K562 (cell line): ENCODE data around the gene PTPN18. TPM values are rescaled to one million over a fixed set of nuclear protein-coding genes. Genes with fewer than 3 reads are reported as not detected.

Experiments
- ATAC-seq: fragments of 200-7000 bp; cut with Tn5 transposase; 3 replicates; pipeline ENCODE4 v1.9.1; 2020; ENCODE audit warnings: moderate library complexity
- BruUV-seq: library from RNA; stranded (reverse); fragments of 400-500 nt; replicated peaks from 2 replicates; lab custom pipeline; 2021; lab: Mats Ljungman, UMichigan
- CTCF ChIA-PET: fragments of 300-600 bp; formaldehyde crosslinking; extraction: SDS; loops from one replicate; lab custom pipeline; 2021; ENCODE audit warnings: low intra/inter-chr PET ratio; lab: Yijun Ruan, JAX
- POLR2A ChIA-PET: fragments of 300-600, 350-650 bp; sonication (Branson Sonifier 250); formaldehyde crosslinking; extraction: SDS; loops from one replicate; lab custom pipeline; 2021; ENCODE audit warnings: antibody characterized with exemption, inconsistent platforms; lab: Yijun Ruan, JAX
- DNase-seq, 4 experiments: peaks; one replicate each; pipeline versions ENCODE4 v3.0.0 to v3.0.0-alpha.2; 2011 to 2018; ENCODE audit warnings: low spot score in 3 of 4, mixed read lengths in 3 of 4; ENCODE audit errors: extremely low read depth in 1 of 4
- FAIRE-seq: peaks from 2 replicates; lab custom pipeline; 2011; peaks lifted over from hg19 to GRCh38; lab: Jason Lieb, UNC
- H2AFZ ChIP-seq: 2 replicates; pipeline ENCODE4 v1.6.0; 2011; ENCODE audit warnings: low read depth, low read length, control low read depth, inconsistent platforms
- H3K27ac ChIP-seq: fragments of 200-600 bp; 3 replicates; pipeline ENCODE4 v1.8.0; 2011; ENCODE audit warnings: low read depth, mild to moderate bottlenecking, control low read depth, inconsistent platforms, low read length, moderate library complexity, mixed read lengths; ENCODE audit errors: extremely low read depth
- H3K27me3 ChIP-seq, 2 experiments: fragments of 300-600 bp in 1 of 2; 2 replicates in 1 of 2; 3 replicates in 1 of 2; pipeline versions ENCODE4 v1.6.0 to v1.8.0; 2011; ENCODE audit warnings: inconsistent platforms in 2 of 2, low read length in 2 of 2, mild to moderate bottlenecking in 1 of 2, mixed read lengths in 1 of 2, moderate library complexity in 1 of 2; ENCODE audit not compliant: control insufficient read depth in 2 of 2, insufficient read depth in 2 of 2
- H3K36me3 ChIP-seq: fragments of 300-600 bp; 3 replicates; pipeline ENCODE4 v1.8.0; 2011; ENCODE audit warnings: mild to moderate bottlenecking, low read length, inconsistent platforms; ENCODE audit not compliant: control insufficient read depth, insufficient read depth
- H3K4me1 ChIP-seq, 2 experiments: fragments of 200-600 bp in 1 of 2; replicated peaks in 1 of 2; 2 replicates in 1 of 2; 3 replicates in 1 of 2; pipeline versions ENCODE4 v1.5.1 to v1.8.0; 2011; ENCODE audit warnings: inconsistent platforms in 2 of 2, low read length in 2 of 2, mild to moderate bottlenecking in 1 of 2, mixed read lengths in 1 of 2, moderate library complexity in 1 of 2; ENCODE audit not compliant: control insufficient read depth in 2 of 2, insufficient read depth in 2 of 2
- H3K4me2 ChIP-seq: 2 replicates; pipeline ENCODE4 v1.6.1; 2011; ENCODE audit warnings: low read length, control low read depth, inconsistent platforms, mixed read lengths; ENCODE audit not compliant: insufficient read depth
- H3K4me3 ChIP-seq: fragments of 200-600 bp; sonication (generic), shearing (Covaris generic); 2 replicates; pipeline ENCODE4 v1.5.1; 2016; ENCODE audit warnings: control low read depth, inconsistent platforms
- H3K79me2 ChIP-seq: fragments of 200-600 bp; 3 replicates; pipeline ENCODE4 v1.8.0; 2011; ENCODE audit warnings: low read length, inconsistent platforms; ENCODE audit not compliant: control insufficient read depth, insufficient read depth
- H3K9ac ChIP-seq, 2 experiments: 2 replicates each; pipeline versions ENCODE4 v1.6.0 to v1.6.1; 2011; ENCODE audit warnings: low read depth in 2 of 2, low read length in 2 of 2, control low read depth in 1 of 2, inconsistent platforms in 1 of 2, mild to moderate bottlenecking in 1 of 2, mixed read lengths in 1 of 2; ENCODE audit not compliant: insufficient read depth in 1 of 2
- H3K9me1 ChIP-seq: one replicate; pipeline ENCODE4 v1.6.0; 2011; ENCODE audit warnings: inconsistent platforms, mild to moderate bottlenecking, low read length, moderate library complexity; ENCODE audit not compliant: control insufficient read depth, insufficient read depth
- H3K9me3 ChIP-seq: replicated peaks from 2 replicates; pipeline ENCODE4 v1.5.1; 2011; ENCODE audit warnings: low read depth, low read length, inconsistent platforms; ENCODE audit not compliant: control insufficient read depth, insufficient read depth
- H4K20me1 ChIP-seq: replicated peaks from 2 replicates; pipeline ENCODE4 v1.6.1; 2011; ENCODE audit warnings: low read length, inconsistent platforms, mixed read lengths; ENCODE audit not compliant: control insufficient read depth, insufficient read depth
- ARID1B ChIP-seq: fragments of 450-650 bp; IDR thresholded peaks from 2 replicates; pipeline ENCODE4 v1.6.1; 2016; ENCODE audit warnings: antibody characterized with exemption, mild to moderate bottlenecking, inconsistent platforms
- CHCHD3 ChIP-seq: fragments of 250-450 bp; sonication (Bioruptor Pico); IDR thresholded peaks from 2 replicates; pipeline ENCODE4 v2.1.2; 2022; ENCODE audit warnings: mild to moderate bottlenecking
- CTCF ChIP-seq, 3 experiments: IDR thresholded peaks in 2 of 3; conservative IDR thresholded peaks in 1 of 3; 2 replicates each; pipeline ENCODE4 v1.5.1; 2011 to 2012; ENCODE audit warnings: low read length in 3 of 3, mild to moderate bottlenecking in 3 of 3, control low read depth in 2 of 3, improper control_type of control experiment in 1 of 3, inconsistent platforms in 1 of 3, low read depth in 1 of 3, mixed read lengths in 1 of 3, moderate library complexity in 1 of 3; ENCODE audit not compliant: insufficient read depth in 2 of 3
- ILF3 ChIP-seq: fragments of 450-650 bp; IDR thresholded peaks from 2 replicates; pipeline ENCODE4 v1.6.1; 2018; ENCODE audit warnings: antibody characterized with exemption, mild to moderate bottlenecking, moderate library complexity, borderline replicate concordance
- LARP7 ChIP-seq: fragments of 450-650 bp; IDR thresholded peaks from 2 replicates; pipeline ENCODE4 v1.6.1; 2016
- MAZ ChIP-seq, 2 experiments: fragments of 450-650 bp in 1 of 2; sonication (generic) in 1 of 2; formaldehyde crosslinking; IDR thresholded peaks in 1 of 2; conservative IDR thresholded peaks in 1 of 2; 2 replicates each; pipeline versions ENCODE4 v1.4.0 to v1.5.0; 2020; ENCODE audit warnings: mild to moderate bottlenecking in 1 of 2, missing genetic modification reagents in 1 of 2
- MLX ChIP-seq, 2 experiments: fragments of 450-650 bp in 1 of 2; sonication (generic) in 1 of 2; formaldehyde crosslinking; conservative IDR thresholded peaks; 2 replicates each; pipeline versions ENCODE4 v1.4.0 to v1.8.1; 2020 to 2022; ENCODE audit warnings: mild to moderate bottlenecking in 1 of 2, missing genetic modification reagents in 1 of 2
- NELFE ChIP-seq: IDR thresholded peaks from 2 replicates; pipeline ENCODE4 v1.6.1; 2011; ENCODE audit warnings: mild to moderate bottlenecking; ENCODE audit not compliant: insufficient read depth, insufficient read length
- POLR2A ChIP-seq: fragments of 450-650 bp; conservative IDR thresholded peaks from 2 replicates; pipeline ENCODE4 v1.6.1; 2016
- PTRF ChIP-seq: fragments of 450-650 bp; IDR thresholded peaks from 2 replicates; pipeline ENCODE4 v1.6.1; 2016; ENCODE audit warnings: mild to moderate bottlenecking, missing genetic modification characterization, missing compliant biosample characterization
- RBFOX2 ChIP-seq: fragments of 200-400 bp; formaldehyde crosslinking; IDR thresholded peaks from 2 replicates; pipeline ENCODE4 v1.6.1; 2017; ENCODE audit warnings: low read depth, mild to moderate bottlenecking, low read length, moderate library complexity
- WHSC1 ChIP-seq: IDR thresholded peaks from one replicate; pipeline ENCODE4 v1.6.1; 2012; ENCODE audit warnings: low read length, control low read depth, inconsistent platforms
- ZBTB17 ChIP-seq: fragments of 450-650 bp; formaldehyde crosslinking; IDR thresholded peaks from 2 replicates; pipeline ENCODE4 v1.4.0; 2020; ENCODE audit warnings: mild to moderate bottlenecking
- ZNF280B ChIP-seq: fragments of 250-450 bp; sonication (Bioruptor Pico); IDR thresholded peaks from 2 replicates; pipeline ENCODE4 v1.5.1; 2021; ENCODE audit warnings: mild to moderate bottlenecking
- ZNF655 ChIP-seq: fragments of 250-450 bp; sonication (Bioruptor Pico); IDR thresholded peaks from 2 replicates; pipeline ENCODE4 v1.5.0; 2021
- WGBS: fragments of 100-300 bp; shearing (Covaris generic); methylation state at CpG from one replicate; pipeline ENCODE4 v1.1.6; 2016; ENCODE audit warnings: low coverage, mixed read lengths; ENCODE audit not compliant: insufficient coverage; ENCODE audit errors: missing lambda C conversion rate; 5-methylcytosine and 5-hydroxymethylcytosine counted together
- in situ Hi-C: fragments of 300-500 bp; cut with MboI; formaldehyde crosslinking; loops from 4 replicates; pipeline ENCODE4 v1.15.0; 2018; ENCODE audit warnings: inconsistent platforms, mixed read lengths
- intact Hi-C: fragments of 100-400 bp; cut with micrococcal nuclease; formaldehyde crosslinking; loops from 2 replicates; pipeline ENCODE4 v1.14.2; 2022
- polyA plus RNA-seq, 8 experiments: library from polyadenylated mRNA; depleted of rRNA in 4 of 8; stranded (reverse) in 5 of 8; unstranded in 3 of 8; fragments of >200 nt; fragmentation: Nextera tagmentation in 2 of 8; fragmentation: Illumina TruSeq in 1 of 8; extraction: Ambion mirVana in 2 of 8; extraction: Trizol in 1 of 8; gene quantifications; 2 replicates each; pipeline versions ENCODE4 v1.2.1 to v1.2.3, GENCODE V29; 2011 to 2014; ENCODE audit warnings: inconsistent platforms in 1 of 8, missing spikeins in 1 of 8
- total RNA-seq, 7 experiments: library from RNA; depleted of rRNA in 6 of 7; stranded (reverse); fragments of >200 nt in 6 of 7; fragmentation: Illumina TruSeq in 2 of 7; extraction: Trizol in 2 of 7; gene quantifications; 2 replicates each; pipeline versions ENCODE4 v1.2.1 to v1.2.3, GENCODE V29; 2011 to 2021; ENCODE audit warnings: low replicate concordance in 1 of 7
- TF ChIP-seq, protein P1 (sequence below): fragments of 250-450 bp; sonication (Bioruptor Pico); IDR thresholded peaks from 2 replicates; pipeline ENCODE4 v1.9.0; 2021; ENCODE audit warnings: mild to moderate bottlenecking

Gene PTPN18
- total and polyA plus RNA-seq, 9 of the 15 experiments (the other 6 are each of a cell fraction or from before 2014, with no cell fraction given): 11.6 to 90.7 (median 49.6) TPM

DNA sequence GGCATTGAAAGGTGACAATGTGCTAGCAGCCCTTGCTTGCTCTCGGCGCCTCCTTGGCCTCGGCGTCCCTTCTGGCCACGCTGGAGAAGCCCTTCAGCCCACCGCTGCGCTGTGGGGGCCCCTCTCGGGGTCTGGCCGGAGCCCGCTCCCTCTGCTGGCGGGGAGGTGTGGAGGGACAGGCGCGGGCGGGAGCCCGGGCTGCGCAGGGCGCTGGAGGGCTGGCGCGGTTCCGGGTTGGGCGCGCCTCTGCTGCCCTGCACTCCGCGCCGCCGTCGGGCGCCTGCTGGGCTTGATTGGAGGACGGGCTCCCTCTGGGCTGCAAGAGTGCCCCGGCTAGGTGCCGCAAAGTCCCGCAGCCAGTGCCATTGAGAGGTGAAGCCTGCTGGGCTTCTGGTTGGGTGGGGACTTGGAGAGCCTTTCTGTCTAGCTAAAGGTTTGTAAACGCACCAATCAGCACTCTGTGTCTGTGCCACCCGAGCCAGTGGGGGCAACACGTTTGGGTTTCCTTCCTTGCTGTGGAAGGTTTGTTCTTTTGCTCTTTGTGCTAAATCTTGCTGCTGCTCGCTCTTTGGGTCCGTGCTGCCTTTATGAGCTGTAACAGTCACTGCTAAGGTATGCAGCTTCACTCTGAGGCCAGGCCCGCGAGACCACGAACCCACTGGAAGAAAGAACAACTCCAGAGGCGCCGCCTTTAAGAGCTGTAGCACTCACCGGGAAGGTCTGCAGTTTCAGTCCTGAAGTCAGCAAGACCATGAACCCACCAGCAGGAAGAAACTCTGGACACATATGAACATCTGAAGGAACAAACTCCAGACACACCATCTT is 27.9 kb upstream of the PTPN18 start:
- Histone ChIP-seq H2AFZ (peak overlapping the region; percentile 54), H3K79me2 (no peaks in the 10 kb centered on the region), H3K9ac (peak overlapping the region in 1 of 2 experiments; percentile 48; a peak in 1 of 4 replicates), H3K4me1 (peaks cover 3 to 16% of the 10 kb centered on the region in 2 experiments; a peak in 4 of 5 replicates), H3K27me3 (peaks cover 4 to 14% of the 10 kb centered on the region in 2 experiments; a peak in 4 of 5 replicates), H3K4me3 (no peak overlapping the region), H3K4me2 (peak overlapping the region; percentile 56), H3K9me3 (no peaks in the 10 kb centered on the region), H4K20me1 (no peaks in the 10 kb centered on the region), H3K36me3 (no peaks in the 10 kb centered on the region), H3K27ac (no peak overlapping the region), H3K9me1 (no peaks in the 10 kb centered on the region)
- WGBS: 11% methylated on average over 29 of the region's 43 CpGs
- in situ Hi-C loops (loop anchor here (5.0 to 25.0 kb wide), 3 partner anchors 36 to 1184 kb away; no protein-coding TSS in a partner anchor), intact Hi-C loops (no loop called here)
- ChIA-PET CTCF (no interaction called here), POLR2A (interaction anchor here (0.6 kb wide), 1 partner anchor 119 kb away, joined by 3 read pairs; no protein-coding TSS in a partner anchor)
- ATAC-seq: peak; percentile 85
- BruUV-seq: no TSS peak
- no peak for FAIRE-seq
- peak in 3 of 4 experiments; percentile 15 to 23 (median 19) for DNase-seq
- TF ChIP-seq ILF3 (no peak), PTRF (tag) (no peak), CHCHD3 (CRISPR knock-in tag) (no peak), ZNF280B (CRISPR knock-in tag) (no peak), LARP7 (no peak), WHSC1 (no peak), ARID1B (no peak), ZBTB17 (CRISPR knock-in tag) (no peak), NELFE (no peak), RBFOX2 (peak; percentile 40), MAZ (CRISPR knock-in tag; conservative IDR thresholded peaks at IDR 0.05 in 1 of 2, IDR thresholded peaks at IDR 0.05 in 1 of 2) (0 out of 4 replicates have a peak, but pooled peaks of 1 of the 2 experiments have one; percentile 22), CTCF (IDR thresholded peaks at IDR 0.05 in 2 of 3, conservative IDR thresholded peaks at IDR 0.05 in 1 of 3; ENCODE audit: insufficient read depth in 2 of 3, low read depth in 1 of 3, low read length in 3 of 3) (peak in 2 of 3 experiments; percentile 12 to 39; a peak in 2 of 6 replicates), POLR2A (no peak), ZNF655 (CRISPR knock-in tag) (no peak), MLX (CRISPR knock-in tag; conservative IDR thresholded peaks at IDR 0.05) (no peak)
- TF ChIP-seq, protein P1, sequence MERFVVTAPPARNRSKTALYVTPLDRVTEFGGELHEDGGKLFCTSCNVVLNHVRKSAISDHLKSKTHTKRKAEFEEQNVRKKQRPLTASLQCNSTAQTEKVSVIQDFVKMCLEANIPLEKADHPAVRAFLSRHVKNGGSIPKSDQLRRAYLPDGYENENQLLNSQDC (CRISPR knock-in tag): no peak
